Activated effector memory CD4-positive, alpha-beta T cell treated with anti-CD3 and anti-CD28 coated beads, Interleukin-2, amount 50 U/mL, for 16 hours (primary cell): Measurements from ENCODE around the gene LGALS12.

Source experiments
- DNase-seq: peaks from one replicate; pipeline ENCODE4 v3.0.0-alpha.2; 2020

LGALS12 gene, protein sequence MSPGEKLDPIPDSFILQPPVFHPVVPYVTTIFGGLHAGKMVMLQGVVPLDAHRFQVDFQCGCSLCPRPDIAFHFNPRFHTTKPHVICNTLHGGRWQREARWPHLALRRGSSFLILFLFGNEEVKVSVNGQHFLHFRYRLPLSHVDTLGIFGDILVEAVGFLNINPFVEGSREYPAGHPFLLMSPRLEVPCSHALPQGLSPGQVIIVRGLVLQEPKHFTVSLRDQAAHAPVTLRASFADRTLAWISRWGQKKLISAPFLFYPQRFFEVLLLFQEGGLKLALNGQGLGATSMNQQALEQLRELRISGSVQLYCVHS

DNA sequence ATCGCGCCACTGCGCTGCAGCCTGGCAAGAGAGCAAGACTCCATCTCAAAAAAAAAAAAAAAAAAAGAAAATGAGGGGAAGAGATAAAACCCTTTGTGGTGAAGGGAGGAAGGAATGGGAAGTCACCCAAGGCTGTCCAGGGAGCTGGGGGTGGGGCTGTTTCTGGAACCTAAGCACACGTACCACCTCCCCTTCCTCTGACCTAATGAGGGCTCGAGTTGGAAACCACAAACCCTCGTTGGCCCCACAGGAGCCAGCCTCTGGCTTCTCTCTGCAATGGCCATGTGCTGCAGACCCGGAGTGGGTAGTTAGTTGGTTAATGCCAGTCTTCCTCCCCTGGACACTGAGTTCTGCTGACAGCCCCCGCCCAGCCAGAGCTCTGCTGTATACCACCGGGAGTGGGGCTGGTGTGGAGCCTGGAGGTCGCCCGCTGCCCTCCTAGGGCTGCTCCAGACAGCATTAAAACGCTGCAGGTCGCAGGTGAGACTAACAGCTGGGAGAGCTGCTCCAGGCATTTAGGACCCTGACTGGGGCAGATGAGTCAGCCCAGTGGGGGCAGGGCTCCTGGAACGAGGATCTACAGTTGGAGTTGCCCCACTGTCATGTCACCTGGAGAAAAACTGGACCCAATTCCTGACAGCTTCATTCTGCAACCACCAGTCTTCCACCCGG lies at the start of gene LGALS12:
LGALS12 (plus strand) TSS at position 228 of the 672 bp plus-strand sequence; CDS start at position 603, 375 bp downstream.
- no peak for DNase-seq

DNA sequence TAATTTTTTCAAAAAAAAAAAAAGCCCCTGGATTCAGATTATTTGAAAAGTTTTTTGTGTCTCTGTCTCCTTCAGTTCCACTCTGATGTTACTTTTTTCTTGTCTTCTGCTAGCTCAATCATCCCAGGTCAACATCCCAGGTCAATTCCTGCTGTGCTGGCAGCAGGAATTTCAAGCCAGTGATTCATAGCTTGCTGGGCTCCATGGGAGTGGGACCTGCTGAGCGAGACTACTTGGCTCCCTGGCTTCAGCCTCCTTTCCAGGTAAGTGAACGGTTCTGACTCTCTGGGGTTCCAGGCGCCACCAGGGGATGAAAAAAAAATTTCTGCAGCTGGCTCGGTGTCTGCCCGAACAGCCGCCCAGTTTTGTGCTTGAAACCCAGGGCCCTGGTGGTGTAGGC lies 46.3 kb upstream of the LGALS12 start:
- no peak for DNase-seq

DNA sequence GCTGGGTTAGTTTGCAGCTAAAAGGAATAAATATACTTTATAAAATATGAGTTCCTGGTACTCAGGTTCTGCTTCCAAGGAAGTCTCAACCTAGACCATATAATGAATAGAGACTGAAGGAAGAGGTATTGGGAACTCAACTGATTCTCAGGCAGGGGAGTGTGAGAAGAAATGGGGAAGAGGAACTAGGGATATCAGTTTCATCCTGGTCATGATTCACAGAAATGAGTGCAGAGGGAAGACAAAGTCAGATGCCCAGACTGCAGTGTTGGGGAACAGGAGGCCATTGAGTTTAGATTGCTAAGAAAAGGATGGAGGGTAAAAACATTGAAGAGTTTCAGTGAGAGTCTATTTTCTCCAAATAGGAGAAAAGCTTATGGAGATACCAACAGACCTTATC lies 43.7 kb upstream of the LGALS12 start:
- DNase-seq, result no peak

DNA sequence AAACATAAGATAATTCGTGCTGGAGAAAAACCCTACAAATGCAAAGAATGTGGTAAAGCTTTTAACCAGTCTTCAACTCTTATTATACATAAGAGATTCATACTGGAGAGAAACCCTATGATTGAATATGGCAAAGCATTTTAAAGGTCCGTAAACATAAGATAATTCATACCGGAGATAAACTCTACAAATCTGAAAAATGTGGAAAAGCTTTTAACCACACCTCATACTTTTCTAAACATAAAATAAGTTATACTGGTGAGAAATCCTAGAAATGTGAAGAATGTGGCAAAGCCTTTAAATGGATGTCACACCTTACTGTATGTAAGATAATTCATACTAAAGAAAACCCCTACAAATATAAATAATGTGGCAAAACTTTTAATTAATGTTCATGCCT lies 35.6 kb upstream of the LGALS12 start:
- DNase-seq, result no peak

DNA sequence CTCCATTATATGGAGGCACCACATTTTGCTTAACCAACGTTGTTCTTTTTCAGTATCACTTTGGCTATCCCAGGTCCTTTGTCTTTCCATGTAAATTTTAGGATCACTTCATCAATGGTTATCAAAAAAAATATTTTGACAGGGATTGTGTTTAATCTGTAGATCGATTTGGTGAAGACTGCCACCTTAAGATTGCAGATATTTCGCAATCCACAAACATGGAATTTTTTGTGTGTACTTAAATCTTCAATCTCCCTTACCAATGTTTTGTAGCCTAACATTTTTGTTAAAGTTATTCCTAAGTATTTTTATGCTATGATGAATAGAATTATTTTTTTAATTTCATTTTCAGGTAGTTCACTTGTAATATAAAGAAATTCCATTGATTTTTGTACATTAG lies 33.5 kb upstream of the LGALS12 start:
- DNase-seq, result no peak

DNA sequence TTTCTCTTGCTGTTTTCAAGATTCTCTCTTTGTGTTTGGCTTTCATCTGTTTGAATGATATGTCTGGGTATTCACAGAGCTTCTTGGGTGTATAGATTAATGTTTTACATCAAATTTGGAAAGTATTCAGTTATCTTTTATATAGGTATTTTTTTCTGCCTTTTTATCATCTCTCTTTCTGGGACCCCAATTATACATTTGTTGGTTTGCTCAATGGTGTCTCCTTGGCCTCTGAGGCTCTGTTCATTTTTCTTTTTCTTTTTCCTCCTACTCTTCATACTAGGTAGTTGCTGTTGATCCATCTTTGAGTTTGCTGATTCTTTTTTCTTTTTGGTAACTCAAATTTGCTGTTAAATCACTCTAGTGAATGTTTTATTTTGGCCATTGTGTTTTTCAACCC lies 29.3 kb upstream of the LGALS12 start:
- DNase-seq, result no peak

DNA sequence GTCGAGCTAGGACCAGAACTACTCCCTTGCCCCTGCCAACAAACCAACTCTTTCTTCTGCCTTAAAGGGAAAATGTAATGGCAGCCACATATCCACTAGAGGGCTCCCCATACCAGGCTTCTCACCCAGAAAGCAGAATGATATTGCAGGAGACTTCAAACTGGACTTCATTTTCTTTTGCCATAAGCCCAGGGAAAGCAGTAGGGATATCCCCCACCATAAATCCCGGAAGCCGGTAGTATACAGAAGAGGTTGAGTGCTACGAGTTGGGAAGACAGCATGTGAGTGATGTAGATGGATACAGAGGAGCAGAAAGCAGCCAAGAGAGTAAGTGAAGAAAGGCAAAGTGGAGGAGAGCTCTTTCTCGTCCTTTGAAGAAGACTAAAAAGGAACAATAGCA lies 27.0 kb upstream of the LGALS12 start:
- DNase-seq, result peak; percentile 73

DNA sequence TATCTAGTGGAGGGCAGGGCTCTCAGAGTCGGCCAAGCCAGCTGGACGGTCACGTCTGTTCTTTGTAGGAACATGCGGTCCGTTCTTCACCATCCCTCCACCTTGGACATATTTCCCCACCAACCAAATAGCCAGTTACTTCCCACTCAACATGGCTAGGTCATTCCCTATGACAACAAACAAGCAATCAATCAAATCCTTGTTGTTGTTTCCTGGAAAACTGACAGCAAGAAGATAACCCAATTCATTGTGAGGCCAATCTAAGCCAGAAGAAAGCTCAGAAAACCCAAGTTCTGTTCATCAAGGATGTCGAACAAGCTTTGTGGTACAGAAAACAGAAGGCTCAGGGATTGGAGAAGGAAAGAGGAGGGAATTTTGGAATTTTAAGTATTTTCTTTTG lies 25.8 kb upstream of the LGALS12 start:
- no peak for DNase-seq

DNA sequence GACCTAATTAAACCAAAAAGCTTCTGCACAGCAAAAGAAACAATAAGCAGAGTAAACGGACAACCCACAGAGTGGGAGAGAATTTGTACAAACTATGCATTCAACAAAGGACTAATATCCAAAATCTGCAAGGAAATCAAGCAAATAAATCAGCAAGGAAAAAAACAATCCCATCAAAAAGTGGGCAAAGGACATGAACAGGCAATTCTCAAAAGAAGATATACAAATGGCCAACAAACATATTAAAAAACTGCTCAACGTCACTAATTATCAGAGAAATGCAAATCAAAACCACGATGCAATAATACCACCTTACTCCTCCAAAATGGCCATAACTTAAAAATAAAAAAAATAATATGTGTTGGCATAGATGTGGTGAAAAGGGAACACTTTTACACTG lies 20.1 kb upstream of the LGALS12 start:
- no peak for DNase-seq

DNA sequence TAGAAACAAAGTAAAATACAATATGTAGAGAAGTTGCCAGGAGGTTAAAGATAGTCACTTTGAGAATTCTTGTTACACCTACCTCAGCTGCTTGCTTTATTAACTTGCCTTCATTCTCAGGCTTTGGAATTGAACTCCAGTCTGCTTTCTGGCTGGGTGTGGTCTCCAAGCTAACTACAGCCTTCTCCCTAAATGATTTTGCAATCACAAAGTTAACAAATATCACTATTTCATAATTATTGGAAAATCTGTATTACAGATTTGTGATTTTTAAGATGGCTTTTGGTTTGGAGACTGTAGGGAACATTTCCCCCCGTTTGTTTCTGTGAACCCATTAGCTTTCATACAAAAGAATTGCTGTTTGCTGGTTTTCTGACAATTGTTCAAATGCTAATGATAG lies 17.1 kb upstream of the LGALS12 start:
- no peak for DNase-seq

DNA sequence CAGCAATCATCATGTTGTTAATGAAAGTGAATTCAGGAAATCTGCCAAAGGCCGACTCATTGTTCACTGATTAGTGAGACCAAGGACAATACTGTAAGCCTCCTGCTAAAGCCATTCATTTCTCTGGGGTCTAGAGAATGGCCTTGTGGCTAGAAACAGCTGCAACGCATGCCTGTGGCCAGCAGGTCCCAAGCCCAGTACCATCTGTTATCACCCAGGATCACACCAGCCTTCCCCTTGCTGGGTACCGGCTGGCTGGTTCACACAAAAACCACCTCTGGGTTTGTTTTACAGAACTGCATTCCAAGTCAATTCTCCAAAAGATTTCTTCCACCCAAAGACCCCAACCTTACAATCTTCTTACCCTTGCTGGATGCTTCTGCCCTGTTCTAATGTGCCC lies 16.0 kb upstream of the LGALS12 start:
- no peak for DNase-seq

DNA sequence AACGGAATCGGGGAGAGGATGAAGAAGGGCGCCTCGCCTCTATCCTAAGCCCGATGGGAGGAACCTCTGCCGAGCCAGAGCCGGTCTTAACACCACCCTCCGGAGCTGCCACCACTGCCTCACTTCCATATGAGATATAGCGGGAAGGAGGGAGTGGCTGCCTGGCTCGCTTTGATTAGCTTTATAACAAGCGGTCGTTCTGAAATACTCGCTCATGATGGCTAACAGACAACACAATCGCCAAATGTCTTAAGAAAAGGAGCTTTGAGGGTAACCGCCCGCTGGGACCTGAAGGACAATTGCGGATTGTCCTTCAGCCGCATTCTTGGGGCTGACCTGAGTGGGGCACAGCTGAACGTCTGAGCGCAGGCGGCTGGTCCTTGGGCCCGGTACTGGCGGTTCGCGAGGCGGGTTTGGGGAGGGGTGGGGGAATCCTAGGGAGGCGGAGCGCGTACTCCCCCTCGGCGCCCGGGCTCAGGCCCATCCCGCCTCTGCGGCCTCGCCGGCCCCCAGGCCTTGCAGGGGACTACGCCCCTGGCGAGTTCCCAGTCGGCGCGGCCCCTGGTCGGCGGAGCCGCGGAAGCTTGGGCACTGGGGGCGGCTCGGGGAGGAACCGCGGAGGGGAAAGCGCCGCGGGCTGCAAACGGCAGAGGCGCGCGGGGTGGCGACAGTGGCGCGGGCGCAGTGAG lies 15.2 kb upstream of the LGALS12 start, which contains the start of gene PLAAT5:
PLAAT5 (minus strand) TSS at position 617 of the 689 bp plus-strand sequence; CDS start at position 484, 133 bp downstream.
- DNase-seq, result no peak

DNA sequence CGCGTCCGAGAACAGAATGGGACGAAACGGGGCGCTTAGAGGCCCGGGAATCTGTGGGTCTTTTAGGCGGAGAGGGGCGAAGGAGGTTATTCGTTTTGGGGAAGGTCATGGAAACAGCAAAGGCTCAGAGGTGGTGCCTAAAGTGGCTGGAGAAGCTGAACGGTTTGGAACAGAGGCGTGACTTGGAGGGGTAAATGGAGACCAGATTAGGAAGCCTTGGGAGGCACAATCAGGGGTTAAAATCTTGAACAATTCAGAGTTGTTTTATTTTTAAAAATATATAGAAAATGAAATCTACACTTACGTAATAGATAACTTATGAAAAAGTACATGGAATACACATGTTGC lies 14.7 kb upstream of the LGALS12 start:
- no peak for DNase-seq

DNA sequence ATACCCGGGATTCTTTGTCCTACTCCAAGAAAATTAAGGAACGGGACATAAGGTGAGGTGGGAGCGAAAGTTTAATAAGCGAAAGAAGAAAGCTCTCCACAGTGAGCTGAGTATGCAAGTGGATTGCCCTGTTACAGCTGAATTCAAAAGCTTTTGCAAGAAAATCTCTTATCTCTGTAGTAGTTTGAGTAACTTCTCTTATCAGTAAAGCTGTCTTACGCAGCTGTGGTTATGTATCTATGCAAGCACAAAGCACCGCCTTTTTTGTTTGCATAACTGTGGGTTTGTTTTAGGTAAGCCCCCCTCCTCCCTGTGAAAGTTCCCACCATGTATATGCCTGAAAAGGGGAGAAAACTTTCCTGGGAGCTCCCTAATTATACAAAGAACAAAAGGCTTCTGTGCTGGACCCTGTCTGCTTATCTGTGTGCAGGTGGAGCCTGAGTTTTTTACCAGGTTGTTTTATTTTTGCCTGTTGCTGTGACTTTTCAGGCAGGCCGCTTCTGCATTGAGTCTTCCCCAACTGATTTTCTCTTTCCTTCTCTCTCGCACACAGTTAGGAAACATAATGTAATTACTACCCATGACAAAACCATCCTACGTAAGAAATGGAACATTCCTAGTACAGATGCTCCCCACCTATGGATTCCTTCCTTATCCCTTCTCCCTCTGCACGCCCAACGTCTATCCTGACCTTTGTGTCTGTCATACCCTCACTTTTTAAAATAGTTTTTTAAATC lies 14.1 kb upstream of the LGALS12 start:
- DNase-seq, result no peak

DNA sequence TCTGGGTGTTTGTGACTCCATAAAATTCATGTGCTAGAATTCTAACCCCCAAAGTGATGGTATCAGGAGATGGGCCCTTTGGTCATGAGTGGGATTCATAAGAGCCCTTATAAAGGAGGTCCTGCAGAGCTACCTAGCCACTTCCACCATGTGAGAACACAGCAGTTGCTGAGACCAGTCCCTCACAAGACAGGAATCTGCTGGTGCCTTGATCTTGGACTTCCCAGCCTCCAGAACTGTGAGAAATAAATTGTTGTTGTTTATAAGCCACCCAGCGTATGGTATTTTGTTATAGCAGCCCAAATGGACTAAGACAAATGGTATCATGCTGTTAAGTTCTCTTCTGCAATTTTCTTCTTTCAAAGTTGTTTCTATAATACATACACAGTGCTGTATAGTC lies 13.4 kb upstream of the LGALS12 start:
- no peak for DNase-seq

DNA sequence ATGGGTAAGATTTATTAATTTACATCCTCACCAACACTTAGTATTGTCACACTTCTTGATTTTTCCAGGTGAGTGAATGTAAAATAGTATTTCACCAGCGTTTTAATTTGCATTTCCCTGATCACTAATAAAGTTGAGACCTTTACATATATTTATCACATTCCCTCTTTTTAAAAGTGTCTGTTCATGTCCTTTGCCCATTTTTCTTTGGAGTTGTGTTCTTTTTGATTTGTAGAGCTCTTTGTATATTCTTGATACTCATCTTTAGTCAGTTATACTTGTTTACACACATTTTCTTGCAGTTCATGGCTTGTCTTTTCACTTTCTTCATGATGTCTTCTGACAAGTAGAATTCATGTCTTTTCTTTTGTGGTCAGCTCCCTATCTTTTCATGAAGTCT lies 12.8 kb upstream of the LGALS12 start:
- no peak for DNase-seq

DNA sequence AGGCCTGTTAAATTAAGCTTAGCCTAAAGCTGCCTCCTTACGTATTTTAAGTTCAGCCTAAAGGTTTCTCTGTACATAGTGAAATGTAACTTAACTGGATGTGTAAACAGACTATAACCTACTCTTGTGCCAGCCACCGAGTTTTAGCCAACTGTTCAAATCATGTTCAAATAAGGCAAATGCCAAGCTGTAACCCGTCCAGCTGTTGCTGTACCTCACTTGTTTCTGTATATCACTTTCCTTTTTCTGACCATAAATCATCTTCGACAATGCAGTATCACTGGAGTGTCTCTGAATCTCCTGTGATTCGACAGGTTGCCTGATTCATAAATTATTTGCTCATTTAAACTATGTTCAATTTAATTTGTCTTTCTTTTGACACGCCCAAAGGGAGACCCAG lies 10.9 kb upstream of the LGALS12 start:
- no peak for DNase-seq

DNA sequence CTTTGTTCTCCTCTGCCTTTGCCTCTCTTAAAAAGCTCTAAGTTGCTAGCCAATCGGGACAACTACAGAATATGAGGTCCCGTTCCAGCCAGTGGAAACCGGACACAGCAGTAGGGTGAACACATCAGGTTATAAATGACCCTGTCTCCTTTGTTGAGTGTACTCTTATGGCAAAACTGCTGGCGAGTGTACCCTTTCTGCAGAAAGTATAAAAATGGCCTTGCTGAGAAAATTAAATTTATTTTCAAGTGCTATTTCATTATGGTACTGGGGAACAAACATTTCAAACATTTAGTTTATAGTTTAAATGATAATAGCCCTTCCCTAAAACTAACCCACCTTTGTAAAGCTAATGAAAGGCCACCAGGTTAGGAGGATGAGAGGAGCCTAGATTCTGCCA lies 6.0 kb upstream of the LGALS12 start:
- DNase-seq, result no peak

DNA sequence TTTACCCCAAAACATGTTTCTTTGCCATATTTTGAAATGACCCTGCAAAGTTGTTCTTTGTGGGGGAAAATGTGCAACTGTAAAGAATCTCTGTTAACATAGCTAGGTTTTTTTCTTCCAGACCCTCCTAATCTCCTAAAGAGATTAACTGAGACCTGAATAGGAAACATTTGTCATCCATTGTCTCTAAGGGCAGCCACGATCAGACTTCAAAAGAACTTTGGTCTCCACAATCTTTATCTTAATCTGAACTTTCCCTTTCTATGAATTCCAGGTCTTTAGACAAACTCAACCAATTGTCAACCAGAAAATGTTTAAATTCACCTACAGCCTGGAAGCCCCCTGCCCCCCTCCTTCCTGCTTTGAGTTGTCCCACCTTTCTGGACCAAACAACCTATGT lies 4.6 kb upstream of the LGALS12 start:
- DNase-seq, result no peak

DNA sequence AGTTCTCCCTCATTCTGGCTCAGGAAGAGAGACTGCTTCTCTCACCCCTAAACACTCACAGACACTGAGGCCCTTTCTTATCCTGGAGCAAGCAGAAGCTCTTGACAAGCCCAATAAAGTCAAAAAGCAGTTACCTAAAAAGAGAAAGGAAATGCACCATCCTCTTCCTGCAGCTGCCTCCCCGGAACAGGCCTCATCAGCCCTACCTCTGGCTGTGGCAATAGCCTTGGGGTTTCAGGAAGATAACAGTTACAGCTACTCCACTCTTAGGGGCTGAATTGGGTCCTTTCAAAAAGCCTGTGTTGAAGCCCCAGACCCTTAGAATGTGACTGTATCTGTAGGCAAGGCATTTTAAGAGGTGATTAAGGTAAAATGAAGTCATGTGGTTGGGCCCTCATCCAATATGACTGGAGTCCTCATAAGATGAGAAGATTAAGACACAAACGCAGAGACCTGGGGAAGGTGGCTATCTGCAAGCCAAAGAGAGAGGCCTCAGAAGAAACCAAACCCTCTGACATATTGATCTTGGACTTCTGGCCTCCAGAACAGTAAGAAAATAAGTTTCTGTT lies 3.5 kb upstream of the LGALS12 start:
- DNase-seq, result no peak

DNA sequence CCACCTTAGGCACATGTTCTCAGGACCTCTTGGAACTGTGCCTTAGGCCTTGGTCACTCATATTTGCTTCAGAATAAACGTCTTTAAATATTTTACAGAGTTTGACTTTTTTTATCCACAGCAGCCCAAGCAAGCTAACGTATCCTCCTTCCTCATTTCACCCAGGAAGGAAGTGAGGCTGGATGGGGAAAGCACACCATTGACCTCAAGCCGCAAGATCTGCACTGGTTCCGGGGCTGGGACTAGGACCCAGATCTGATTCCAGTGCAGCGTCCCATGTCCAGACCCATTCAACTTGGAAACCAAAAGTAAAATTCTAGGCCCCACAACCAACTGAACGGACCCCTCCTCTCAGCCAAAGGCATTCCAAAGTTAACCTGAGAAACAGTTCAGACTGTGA lies 2.4 kb upstream of the LGALS12 start:
- no peak for DNase-seq

DNA sequence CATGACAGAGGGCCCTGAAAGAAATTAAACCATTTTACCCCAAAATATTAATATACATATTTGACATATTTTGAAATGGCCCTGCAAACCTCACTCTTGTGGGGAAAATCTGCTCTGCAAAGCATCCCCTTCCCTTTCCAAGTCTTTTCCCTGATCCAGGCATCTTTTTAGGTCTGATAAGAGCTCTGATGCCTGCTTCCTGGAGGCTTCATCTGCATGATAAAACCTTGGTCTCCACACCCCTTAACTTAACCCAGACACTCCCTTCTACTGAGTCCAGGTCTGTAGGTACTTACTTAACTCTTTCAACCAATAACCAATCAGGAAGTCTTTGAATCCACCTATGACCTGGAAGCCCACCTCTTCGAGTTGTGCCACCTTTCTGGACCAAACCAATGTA lies 1.8 kb upstream of the LGALS12 start:
- no peak for DNase-seq

DNA sequence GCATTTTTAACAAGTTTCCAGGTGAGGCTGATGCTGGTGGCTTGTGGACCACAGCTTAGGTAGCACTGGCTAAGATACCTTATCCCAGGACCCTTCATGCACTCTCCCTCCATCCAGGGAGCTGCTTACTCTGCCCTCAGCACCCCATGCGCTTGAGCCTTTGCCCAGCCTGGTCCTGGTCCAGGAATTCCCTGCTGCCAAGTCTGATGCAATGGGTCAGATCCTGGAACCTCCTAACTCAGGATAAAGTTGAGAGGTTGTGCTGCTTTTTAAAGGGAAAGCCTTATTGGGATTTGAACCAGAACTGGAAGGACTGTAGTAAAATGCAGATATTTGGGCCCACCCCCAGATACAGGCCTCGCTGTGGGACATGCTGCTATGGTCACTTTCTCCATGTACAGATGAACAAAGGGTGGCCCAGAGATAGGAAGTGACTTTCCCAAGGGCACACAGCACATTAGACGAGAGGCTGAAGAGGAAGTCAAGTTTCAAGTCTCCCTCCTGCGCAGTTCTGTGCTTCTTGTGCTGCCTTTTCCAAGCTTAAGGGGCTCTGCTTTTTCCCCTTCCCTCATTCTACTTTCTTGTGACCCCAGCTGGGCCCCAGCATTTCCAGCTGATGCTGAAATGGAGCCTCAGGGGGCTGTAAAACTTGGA lies 824 bp upstream of the LGALS12 start:
- no peak for DNase-seq
